ENCODE data around the gene GLO1. TPM values are rescaled to one million over a fixed set of nuclear protein-coding genes. Genes with fewer than 3 reads are reported as not detected.

GLO1 gene
- total and polyA plus RNA-seq, 7 donors = 39.5 to 151 (median 83.2) TPM

- ATAC-seq (no peak), DNase-seq (no peak)
- no peaks in the 10 kb centered on the region for H3K27me3 ChIP-seq (ENCODE audit: insufficient read depth in 3 of 3, low read length in 2 of 3)
- no peaks in the 10 kb centered on the region for H3K36me3 ChIP-seq (ENCODE audit: insufficient read depth in 1 of 2, low read depth in 1 of 2)
- H3K4me3 ChIP-seq = no peak overlapping the region
- intact Hi-C loops (cut with DNase I) = no loop called here
- H3K4me1 ChIP-seq = no peaks in the 10 kb centered on the region
- TF ChIP-seq CTCF (IDR thresholded peaks at IDR 0.05) = no peak
- 61 to 73% (median 68%) methylated on average over 4 of the region's 4 CpGs for WGBS, 3 donors
- no peak overlapping the region for H3K27ac ChIP-seq
- H3K9me3 ChIP-seq = no peaks in the 10 kb centered on the region
Measured at GRCh38 chr6:38725414-38726183, 22.7 kb upstream of the GLO1 start.

GRCh38 chr6:38724343-38724742 is 21.4 kb upstream of the GLO1 start:
- Histone ChIP-seq H3K4me1 (no peaks in the 10 kb centered on the region), H3K27me3 (ENCODE audit: insufficient read depth in 3 of 3, low read length in 2 of 3) (peaks cover 0 to 5% (median 0%) of the 10 kb centered on the region in 3 donors), H3K4me3 (no peak overlapping the region), H3K27ac (no peak overlapping the region), H3K36me3 (ENCODE audit: insufficient read depth in 1 of 2, low read depth in 1 of 2) (no peaks in the 10 kb centered on the region), H3K9me3 (no peaks in the 10 kb centered on the region)
- intact Hi-C loops (cut with DNase I) = no loop called here
- TF ChIP-seq CTCF (IDR thresholded peaks at IDR 0.05) = no peak
- WGBS, 3 donors = 64 to 72% (median 67%) methylated on average over 5 of the region's 5 CpGs
- ATAC-seq (no peak), DNase-seq (no peak)

- Histone ChIP-seq H3K4me3 (no peak overlapping the region), H3K27ac (no peak overlapping the region), H3K4me1 (no peaks in the 10 kb centered on the region), H3K27me3 (ENCODE audit: insufficient read depth in 3 of 3, low read length in 2 of 3) (peaks cover 0 to 9% (median 3%) of the 10 kb centered on the region in 3 donors), H3K36me3 (ENCODE audit: insufficient read depth in 1 of 2, low read depth in 1 of 2) (no peaks in the 10 kb centered on the region), H3K9me3 (no peaks in the 10 kb centered on the region)
- 83 to 92% (median 91%) methylated on average over 5 of the region's 5 CpGs for WGBS, 3 donors
- intact Hi-C loops (cut with DNase I) = no loop called here
- TF ChIP-seq CTCF (IDR thresholded peaks at IDR 0.05) = no peak
- ATAC-seq (no peak), DNase-seq (no peak)
Measured at GRCh38 chr6:38723783-38724182, 20.8 kb upstream of the GLO1 start.

GRCh38 chr6:38722727-38723334 is 19.9 kb upstream of the GLO1 start:
- no peaks in the 10 kb centered on the region for H3K36me3 ChIP-seq (ENCODE audit: insufficient read depth in 1 of 2, low read depth in 1 of 2)
- ATAC-seq = no peak
- no peak overlapping the region for H3K27ac ChIP-seq
- intact Hi-C loops (cut with DNase I) = no loop called here
- no peak for DNase-seq
- H3K27me3 ChIP-seq (ENCODE audit: insufficient read depth in 3 of 3, low read length in 2 of 3) = peaks cover 0 to 10% (median 3%) of the 10 kb centered on the region in 3 donors
- H3K4me3 ChIP-seq = no peak overlapping the region
- no peaks in the 10 kb centered on the region for H3K4me1 ChIP-seq
- WGBS, 3 donors = 89 to 93% (median 91%) methylated on average over 26 of the region's 26 CpGs
- TF ChIP-seq CTCF (IDR thresholded peaks at IDR 0.05) = no peak
- no peaks in the 10 kb centered on the region for H3K9me3 ChIP-seq

All from psoas muscle (tissue), 8 donors.